T-helper 2 cell treated with Interferon-gamma antibody and Interleukin-4, amounts not matched to agents 100 ng/mL and 5 ng/mL, for 36 hours (primary cell): Measurements from ENCODE around the gene SECISBP2L. TPM values are rescaled to one million over a fixed set of nuclear protein-coding genes. Genes with fewer than 3 reads are reported as not detected.

Experiments
- intact Hi-C: fragments of 100-400 bp; cut with micrococcal nuclease; formaldehyde crosslinking; loops from one replicate; pipeline ENCODE4 v1.15.1; 2023
- total RNA-seq: library from RNA; stranded (reverse); gene quantifications from 2 replicates; pipeline ENCODE4 v1.2.3, GENCODE V29; 2022

SECISBP2L gene
- total RNA-seq, 1 donor from 2014 or later, result 30.4 TPM

- intact Hi-C loops, result no loop called here
Measured at GRCh38 chr15:49060710-49061495, 14.7 kb upstream of the SECISBP2L start.

- intact Hi-C loops, result no loop called here
Measured at GRCh38 chr15:49059491-49059890, 13.2 kb upstream of the SECISBP2L start.

GRCh38 chr15:49058559-49058958 is 12.3 kb upstream of the SECISBP2L start:
- intact Hi-C loops, result no loop called here

- intact Hi-C loops, result no loop called here
Measured at GRCh38 chr15:49055630-49056029, 9.4 kb upstream of the SECISBP2L start.

GRCh38 chr15:49052662-49053061 is 6.4 kb upstream of the SECISBP2L start:
- intact Hi-C loops, result no loop called here

GRCh38 chr15:49047456-49047855 is 1.2 kb upstream of the SECISBP2L start:
- intact Hi-C loops, result loop anchor here (2.0 to 5.0 kb wide), 3 partner anchors 85 to 573 kb away; partner anchors contain the start of genes CEP152, DTWD1, FAM227B and SHC4

GRCh38 chr15:49045751-49046219 is 461 bp downstream of the SECISBP2L start:
- intact Hi-C loops, result loop anchor here (1.0 to 5.0 kb wide), 6 partner anchors 83 to 575 kb away; partner anchors contain the start of genes CEP152, COPS2, DTWD1 and FAM227B

- intact Hi-C loops, result loop anchor here (5.0 kb wide), 1 partner anchor 83 kb away; the partner anchor contains the start of gene SHC4
Measured at GRCh38 chr15:49044766-49045606, 1.3 kb downstream of the SECISBP2L start.

- intact Hi-C loops, result no loop called here
Measured at GRCh38 chr15:49044002-49044401, 2.2 kb downstream of the SECISBP2L start.

- intact Hi-C loops, result no loop called here
Measured at GRCh38 chr15:49042165-49042564, 4.1 kb downstream of the SECISBP2L start.

GRCh38 chr15:49041426-49041825 is 4.8 kb downstream of the SECISBP2L start:
- intact Hi-C loops, result no loop called here

GRCh38 chr15:49040151-49040550 is 6.1 kb downstream of the SECISBP2L start:
- intact Hi-C loops, result no loop called here

- intact Hi-C loops, result no loop called here
Measured at GRCh38 chr15:49038382-49038781, 7.9 kb downstream of the SECISBP2L start.

GRCh38 chr15:49037546-49037940 is 8.7 kb downstream of the SECISBP2L start:
- intact Hi-C loops, result no loop called here

- intact Hi-C loops, result no loop called here
Measured at GRCh38 chr15:49036650-49037545, 9.3 kb downstream of the SECISBP2L start.

GRCh38 chr15:49035825-49036224 is 10.4 kb downstream of the SECISBP2L start:
- intact Hi-C loops, result no loop called here

- intact Hi-C loops, result no loop called here
Measured at GRCh38 chr15:49032601-49033145, 13.6 kb downstream of the SECISBP2L start.

GRCh38 chr15:49031804-49032203 is 14.4 kb downstream of the SECISBP2L start:
- intact Hi-C loops, result no loop called here

GRCh38 chr15:49026700-49027099 is 19.5 kb downstream of the SECISBP2L start:
- intact Hi-C loops, result no loop called here

GRCh38 chr15:49024840-49025239 is 21.4 kb downstream of the SECISBP2L start:
- intact Hi-C loops, result no loop called here

- intact Hi-C loops, result no loop called here
Measured at GRCh38 chr15:49023354-49023753, 22.9 kb downstream of the SECISBP2L start.
